ENCODE data around the gene OGN. TPM values are rescaled to one million over a fixed set of nuclear protein-coding genes. Genes with fewer than 3 reads are reported as not detected.

OGN gene
- total RNA-seq, 2 experiments from 2014 or later = 0.11 TPM; not detected in 1

GRCh38 chr9:92377876-92378275, 26.5 kb downstream of the OGN start:
- TF ChIP-seq CTCF (IDR thresholded peaks at IDR 0.05) = no peak
- Histone ChIP-seq H3K27me3 (ENCODE audit: control insufficient read depth in 1 of 2, insufficient read depth in 2 of 2, low read length in 2 of 2) (no peaks in the 10 kb centered on the region), H3K4me1 (ENCODE audit: insufficient read depth, low read length) (no peaks in the 10 kb centered on the region), H3K36me3 (ENCODE audit: insufficient read depth, low read length) (no peaks in the 10 kb centered on the region), H3K27ac (ENCODE audit: low read depth in 1 of 2, low read length in 2 of 2) (no peak overlapping the region), H3K9me3 (ENCODE audit: control insufficient read depth in 1 of 2, insufficient read depth in 1 of 2, low read length in 2 of 2) (peaks cover 12 to 17% of the 10 kb centered on the region in 2 experiments), H3K4me3 (ENCODE audit: low read length) (no peak overlapping the region)
- Mint-ChIP-seq H3K36me3 (ENCODE audit: low read depth) (peaks cover 32% of the 10 kb centered on the region), H3K9me3 (peaks cover 5% of the 10 kb centered on the region), H3K4me1 (ENCODE audit: low read depth) (peaks cover 19% of the 10 kb centered on the region), H3K27me3 (no peaks in the 10 kb centered on the region), H3K27ac (no peak overlapping the region), H3K4me3 (no peak overlapping the region)
- POLR2A ChIA-PET = no interaction called here
- CTCF ChIA-PET = no interaction called here
- DNase-seq = peak in 1 of 14 experiments; percentile 9
- ATAC-seq (ENCODE audit: poor library complexity) = no peak
- intact Hi-C loops (cut with DNase I, micrococcal nuclease) = no loop called here

- DNase-seq (no peak), ATAC-seq (ENCODE audit: poor library complexity) (no peak)
- peaks cover 17 to 19% of the 10 kb centered on the region in 2 experiments for H3K9me3 ChIP-seq (ENCODE audit: control insufficient read depth in 1 of 2, insufficient read depth in 1 of 2, low read length in 2 of 2)
- intact Hi-C loops (cut with DNase I, micrococcal nuclease) = no loop called here
- no peak overlapping the region for H3K4me3 ChIP-seq (ENCODE audit: low read length)
- no peaks in the 10 kb centered on the region for H3K36me3 ChIP-seq (ENCODE audit: insufficient read depth, low read length)
- H3K4me1 ChIP-seq (ENCODE audit: insufficient read depth, low read length) = no peaks in the 10 kb centered on the region
- ChIA-PET CTCF (no interaction called here), POLR2A (no interaction called here)
- H3K4me3 Mint-ChIP-seq = no peak overlapping the region
- TF ChIP-seq CTCF (IDR thresholded peaks at IDR 0.05) = no peak
- H3K27ac Mint-ChIP-seq = no peak overlapping the region
- no peak overlapping the region for H3K27ac ChIP-seq (ENCODE audit: low read depth in 1 of 2, low read length in 2 of 2)
- peaks cover 9% of the 10 kb centered on the region for H3K9me3 Mint-ChIP-seq
- peaks cover 45% of the 10 kb centered on the region for H3K36me3 Mint-ChIP-seq (ENCODE audit: low read depth)
- no peaks in the 10 kb centered on the region for H3K27me3 Mint-ChIP-seq
- H3K4me1 Mint-ChIP-seq (ENCODE audit: low read depth) = peaks cover 4% of the 10 kb centered on the region
- no peaks in the 10 kb centered on the region for H3K27me3 ChIP-seq (ENCODE audit: control insufficient read depth in 1 of 2, insufficient read depth in 2 of 2, low read length in 2 of 2)
These were observed 31.2 kb downstream of the OGN start for GRCh38 chr9:92373167-92373566.

- Histone ChIP-seq H3K27me3 (ENCODE audit: control insufficient read depth in 1 of 2, insufficient read depth in 2 of 2, low read length in 2 of 2) (no peaks in the 10 kb centered on the region), H3K4me3 (ENCODE audit: low read length) (no peak overlapping the region), H3K4me1 (ENCODE audit: insufficient read depth, low read length) (no peaks in the 10 kb centered on the region), H3K36me3 (ENCODE audit: insufficient read depth, low read length) (no peaks in the 10 kb centered on the region), H3K9me3 (ENCODE audit: control insufficient read depth in 1 of 2, insufficient read depth in 1 of 2, low read length in 2 of 2) (peaks cover 8 to 13% of the 10 kb centered on the region in 2 experiments), H3K27ac (ENCODE audit: low read depth in 1 of 2, low read length in 2 of 2) (no peak overlapping the region)
- no peak for TF ChIP-seq CTCF (IDR thresholded peaks at IDR 0.05)
- no peak overlapping the region for H3K27ac Mint-ChIP-seq
- ChIA-PET POLR2A (no interaction called here), CTCF (no interaction called here)
- peaks cover 5% of the 10 kb centered on the region for H3K9me3 Mint-ChIP-seq
- intact Hi-C loops (cut with DNase I, micrococcal nuclease) = no loop called here
- DNase-seq (no peak), ATAC-seq (ENCODE audit: poor library complexity) (no peak)
- no peaks in the 10 kb centered on the region for H3K27me3 Mint-ChIP-seq
- no peaks in the 10 kb centered on the region for H3K4me1 Mint-ChIP-seq (ENCODE audit: low read depth)
- peaks cover 28% of the 10 kb centered on the region for H3K36me3 Mint-ChIP-seq (ENCODE audit: low read depth)
- H3K4me3 Mint-ChIP-seq = no peak overlapping the region
These were observed 35.3 kb downstream of the OGN start for GRCh38 chr9:92369075-92369474.
